ENCODE data around the gene TRIM65.

GRCh38 chr17:75909812-75910274 is 13.1 kb upstream of the TRIM65 start:
- no peak for TF ChIP-seq CTCF (IDR thresholded peaks at IDR 0.05 in 4 of 5, conservative IDR thresholded peaks at IDR 0.05 in 1 of 5)
- TF ChIP-seq POLR2A (IDR thresholded peaks at IDR 0.05): no peak
